Measurements from ENCODE around the gene C19orf38. TPM values are rescaled to one million over a fixed set of nuclear protein-coding genes. Genes with fewer than 3 reads are reported as not detected.

C19orf38 gene
- total RNA-seq, 4 donors from 2014 or later: 0.97 to 3.6 (median 1.1) TPM; not detected in 1

- no peak overlapping the region for H3K27ac ChIP-seq (replicated peaks in 1 of 4)
- H3K4me1 ChIP-seq: peaks cover 0 to 3% (median under 1%) of the 10 kb centered on the region in 4 donors
- H3K36me3 ChIP-seq: peaks cover 38 to 95% (median 91%) of the 10 kb centered on the region in 4 donors
- H3K27me3 ChIP-seq: no peaks in the 10 kb centered on the region
- H3K4me3 ChIP-seq: no peak overlapping the region
- no peak for DNase-seq (ENCODE audit: extremely low spot score)
- WGBS: 88% methylated on average over 11 of the region's 11 CpGs
- intact Hi-C loops (cut with DNase I): no loop called here
- TF ChIP-seq, protein P1, sequence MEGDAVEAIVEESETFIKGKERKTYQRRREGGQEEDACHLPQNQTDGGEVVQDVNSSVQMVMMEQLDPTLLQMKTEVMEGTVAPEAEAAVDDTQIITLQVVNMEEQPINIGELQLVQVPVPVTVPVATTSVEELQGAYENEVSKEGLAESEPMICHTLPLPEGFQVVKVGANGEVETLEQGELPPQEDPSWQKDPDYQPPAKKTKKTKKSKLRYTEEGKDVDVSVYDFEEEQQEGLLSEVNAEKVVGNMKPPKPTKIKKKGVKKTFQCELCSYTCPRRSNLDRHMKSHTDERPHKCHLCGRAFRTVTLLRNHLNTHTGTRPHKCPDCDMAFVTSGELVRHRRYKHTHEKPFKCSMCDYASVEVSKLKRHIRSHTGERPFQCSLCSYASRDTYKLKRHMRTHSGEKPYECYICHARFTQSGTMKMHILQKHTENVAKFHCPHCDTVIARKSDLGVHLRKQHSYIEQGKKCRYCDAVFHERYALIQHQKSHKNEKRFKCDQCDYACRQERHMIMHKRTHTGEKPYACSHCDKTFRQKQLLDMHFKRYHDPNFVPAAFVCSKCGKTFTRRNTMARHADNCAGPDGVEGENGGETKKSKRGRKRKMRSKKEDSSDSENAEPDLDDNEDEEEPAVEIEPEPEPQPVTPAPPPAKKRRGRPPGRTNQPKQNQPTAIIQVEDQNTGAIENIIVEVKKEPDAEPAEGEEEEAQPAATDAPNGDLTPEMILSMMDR (IDR thresholded peaks at IDR 0.05): no peak
- TF ChIP-seq POLR2AphosphoS5 (IDR thresholded peaks at IDR 0.05) (no peak), EP300 (IDR thresholded peaks at IDR 0.05) (no peak), POLR2A (IDR thresholded peaks at IDR 0.05; ENCODE audit: low read depth) (no peak)
- no peaks in the 10 kb centered on the region for H3K9me3 ChIP-seq
These were observed 42.4 kb upstream of the C19orf38 start for GRCh38 chr19:10805758-10806247.

- WGBS: 81% methylated on average over 9 of the region's 10 CpGs
- Histone ChIP-seq H3K36me3 (peaks cover 21 to 98% (median 92%) of the 10 kb centered on the region in 4 donors), H3K9me3 (no peaks in the 10 kb centered on the region), H3K27me3 (no peaks in the 10 kb centered on the region), H3K4me3 (no peak overlapping the region), H3K4me1 (peaks cover 4 to 11% (median 7%) of the 10 kb centered on the region in 4 donors), H3K27ac (replicated peaks in 1 of 4) (no peak overlapping the region)
- no peak for DNase-seq (ENCODE audit: extremely low spot score)
- TF ChIP-seq POLR2A (IDR thresholded peaks at IDR 0.05; ENCODE audit: low read depth): no peak
- no peak for TF ChIP-seq EP300 (IDR thresholded peaks at IDR 0.05)
- no peak for TF ChIP-seq POLR2AphosphoS5 (IDR thresholded peaks at IDR 0.05)
- TF ChIP-seq, protein P1 (IDR thresholded peaks at IDR 0.05): no peak
- intact Hi-C loops (cut with DNase I): no loop called here
These were observed 39.1 kb upstream of the C19orf38 start for GRCh38 chr19:10808937-10809649.

GRCh38 chr19:10809651-10810285 is 38.4 kb upstream of the C19orf38 start:
- 94% methylated on average over 5 of the region's 15 CpGs for WGBS
- Histone ChIP-seq H3K27me3 (no peaks in the 10 kb centered on the region), H3K9me3 (no peaks in the 10 kb centered on the region), H3K4me1 (peaks cover 4 to 11% (median 7%) of the 10 kb centered on the region in 4 donors), H3K27ac (replicated peaks in 1 of 4) (no peak overlapping the region), H3K4me3 (no peak overlapping the region), H3K36me3 (peaks cover 20 to 98% (median 92%) of the 10 kb centered on the region in 4 donors)
- TF ChIP-seq, protein P1 (IDR thresholded peaks at IDR 0.05): no peak
- TF ChIP-seq POLR2AphosphoS5 (IDR thresholded peaks at IDR 0.05): no peak
- intact Hi-C loops (cut with DNase I): no loop called here
- no peak for DNase-seq (ENCODE audit: extremely low spot score)

DNA sequence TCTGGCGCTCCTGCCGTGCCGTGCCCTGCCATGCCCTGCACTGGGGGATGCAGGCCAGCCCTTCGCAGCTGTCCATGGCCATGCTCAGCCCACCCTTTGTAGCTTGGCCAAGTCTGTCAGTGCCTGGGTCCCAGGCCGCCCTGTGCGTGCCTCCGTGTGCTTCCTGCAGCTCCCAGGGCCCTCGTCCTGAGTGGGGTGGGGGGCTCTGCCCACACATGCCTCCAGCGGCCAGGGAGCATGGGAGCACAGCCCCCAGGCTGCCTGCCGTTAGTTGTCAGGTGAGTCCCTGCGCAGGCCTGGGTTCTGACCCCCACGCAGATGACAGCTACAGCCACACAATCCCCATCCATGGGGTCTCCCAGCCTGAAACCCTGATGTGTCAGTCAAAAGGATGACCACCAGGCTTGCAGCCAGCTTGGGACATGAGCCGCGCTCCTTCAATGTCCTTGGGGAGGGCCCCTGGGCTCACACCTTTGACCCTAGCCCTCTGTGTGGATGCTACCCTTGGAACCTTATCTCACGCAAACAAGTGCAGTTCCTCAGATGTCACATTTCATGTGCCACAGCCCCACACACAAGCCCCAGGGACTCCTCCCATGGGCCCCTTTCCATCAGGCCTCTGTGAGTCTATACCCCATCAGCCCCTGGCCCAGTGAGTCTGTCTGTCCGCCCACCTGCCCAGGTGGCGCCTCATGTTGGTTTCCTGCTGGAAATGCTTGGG is 36.7 kb upstream of the C19orf38 start:
- H3K9me3 ChIP-seq: no peaks in the 10 kb centered on the region
- no peak overlapping the region for H3K27ac ChIP-seq (replicated peaks in 1 of 4)
- DNase-seq (ENCODE audit: extremely low spot score): no peak
- H3K4me3 ChIP-seq: no peak overlapping the region
- intact Hi-C loops (cut with DNase I): no loop called here
- H3K36me3 ChIP-seq: peaks cover 25 to 98% (median 91%) of the 10 kb centered on the region in 4 donors
- WGBS: 89% methylated on average over 5 of the region's 17 CpGs
- peaks cover 4 to 15% (median 10%) of the 10 kb centered on the region in 4 donors for H3K4me1 ChIP-seq
- no peaks in the 10 kb centered on the region for H3K27me3 ChIP-seq
- TF ChIP-seq POLR2A (IDR thresholded peaks at IDR 0.05; ENCODE audit: low read depth) (no peak), POLR2AphosphoS5 (IDR thresholded peaks at IDR 0.05) (no peak), EP300 (IDR thresholded peaks at IDR 0.05) (no peak)
- TF ChIP-seq, protein P1 (IDR thresholded peaks at IDR 0.05): no peak

Data from esophagus muscularis mucosa (tissue), 4 donors.